Activated naive CD4-positive, alpha-beta T cell treated with anti-CD3 and anti-CD28 coated beads for 36 hours (primary cell): ENCODE data around the gene NUFIP1. TPM values are rescaled to one million over a fixed set of nuclear protein-coding genes. Genes with fewer than 3 reads are reported as not detected.
A peak's percentile ranks its signal among the peaks of the same experiment; 100 is the strongest.
"Not testable (repeated sequence)": the region's sequence is repeated elsewhere in the genome, so short reads cannot be mapped to it uniquely, and the experiment has no call there.

Experiments used
- CTCF ChIA-PET: fragments of 350-600 bp; sonication (Branson Sonifier 250); formaldehyde crosslinking; loops from one replicate; lab custom pipeline; 2021; ENCODE audit warnings: antibody characterized with exemption; lab: Charles Lee
- DNase-seq: peaks from one replicate; pipeline ENCODE4 v3.0.0-alpha.2; 2020
- H3K27ac Mint-ChIP-seq: one replicate; pipeline ENCODE4 v1.8.0; 2021; ENCODE audit warnings: mild to moderate bottlenecking, mixed read lengths
- H3K27me3 Mint-ChIP-seq: one replicate; pipeline ENCODE4 v1.8.0; 2021; ENCODE audit warnings: low read depth, mixed read lengths
- H3K36me3 Mint-ChIP-seq: one replicate; pipeline ENCODE4 v1.8.0; 2021; ENCODE audit warnings: low read depth, mixed read lengths
- H3K4me1 Mint-ChIP-seq: one replicate; pipeline ENCODE4 v1.8.0; 2021; ENCODE audit warnings: low read depth, mixed read lengths
- H3K4me3 Mint-ChIP-seq: one replicate; pipeline ENCODE4 v1.8.0; 2021; ENCODE audit warnings: mild to moderate bottlenecking, moderate library complexity, mixed read lengths
- H3K9me3 Mint-ChIP-seq: one replicate; pipeline ENCODE4 v1.8.0; 2021; ENCODE audit warnings: mixed read lengths
- intact Hi-C: fragments of 100-400 bp; cut with micrococcal nuclease; formaldehyde crosslinking; loops from one replicate; pipeline ENCODE4 v1.15.1; 2023
- total RNA-seq, 2 experiments: library from RNA; stranded (reverse); gene quantifications; one replicate each; pipeline ENCODE4 v1.2.3, GENCODE V29; 2021

The NUFIP1 gene
- 1 to 10 TPM; 7.2 to 8.9 TPM for total RNA-seq

GRCh38 chr13:44989071-44989889 is at the start of gene NUFIP1, which contains the start of gene GPALPP1:
NUFIP1 (minus strand) TSS chr13:44989471; CDS start chr13:44989436, 35 bp downstream.
GPALPP1 (plus strand) TSS chr13:44989538; CDS start chr13:44989655, 117 bp downstream.
- Mint-ChIP-seq H3K4me3 (peak within 1 kb of the TSS; percentile 98), H3K36me3 (peaks cover 15% of the 10 kb centered on the region), H3K27ac (peak within 1 kb of the TSS; percentile 88), H3K4me1 (peaks cover 60% of the 10 kb centered on the region), H3K27me3 (no peaks in the 10 kb centered on the region), H3K9me3 (no peaks in the 10 kb centered on the region)
- DNase-seq: peak; percentile 98
- CTCF ChIA-PET: interaction anchor here (0.9 kb wide), 1 partner anchor 16 kb away, joined by 3 read pairs; no protein-coding TSS in a partner anchor
- intact Hi-C loops: loop anchor here (1.0 kb wide), 6 partner anchors 71 to 475 kb away; partner anchors contain the start of genes COG3, GTF2F2 and TPT1

GRCh38 chr13:45036206-45036605 is 46.9 kb upstream of the NUFIP1 start:
- CTCF ChIA-PET: interaction anchor here (1.0 kb wide), 1 partner anchor 11 kb away, joined by 3 read pairs; no protein-coding TSS in a partner anchor
- no peaks in the 10 kb centered on the region for H3K9me3 Mint-ChIP-seq
- H3K4me3 Mint-ChIP-seq: no peak overlapping the region
- intact Hi-C loops: no loop called here
- H3K36me3 Mint-ChIP-seq: peaks cover 9% of the 10 kb centered on the region
- H3K4me1 Mint-ChIP-seq: no peaks in the 10 kb centered on the region
- no peak overlapping the region for H3K27ac Mint-ChIP-seq
- H3K27me3 Mint-ChIP-seq: no peaks in the 10 kb centered on the region
- DNase-seq: no peak

- Mint-ChIP-seq H3K27ac (no peak overlapping the region), H3K4me1 (no peaks in the 10 kb centered on the region), H3K9me3 (no peaks in the 10 kb centered on the region), H3K36me3 (peaks cover 9% of the 10 kb centered on the region), H3K27me3 (no peaks in the 10 kb centered on the region), H3K4me3 (no peak overlapping the region)
- CTCF ChIA-PET: interaction anchor here (1.9 kb wide), 1 partner anchor 12 kb away, joined by 8 read pairs; no protein-coding TSS in a partner anchor
- intact Hi-C loops: no loop called here
- no peak for DNase-seq
These were observed 45.1 kb upstream of the NUFIP1 start for GRCh38 chr13:45034342-45034741.

GRCh38 chr13:45024847-45025246 is 35.6 kb upstream of the NUFIP1 start:
- H3K27me3 Mint-ChIP-seq: no peaks in the 10 kb centered on the region
- no peak for DNase-seq
- no peaks in the 10 kb centered on the region for H3K9me3 Mint-ChIP-seq
- no peak overlapping the region for H3K27ac Mint-ChIP-seq
- intact Hi-C loops: no loop called here
- no peaks in the 10 kb centered on the region for H3K4me1 Mint-ChIP-seq
- CTCF ChIA-PET: no interaction called here
- H3K4me3 Mint-ChIP-seq: no peak overlapping the region
- peaks cover 16% of the 10 kb centered on the region for H3K36me3 Mint-ChIP-seq

GRCh38 chr13:45021250-45021649 is 32.0 kb upstream of the NUFIP1 start:
- Mint-ChIP-seq H3K27ac (no peak overlapping the region), H3K36me3 (peaks cover 16% of the 10 kb centered on the region), H3K4me3 (no peak overlapping the region), H3K9me3 (no peaks in the 10 kb centered on the region), H3K27me3 (no peaks in the 10 kb centered on the region), H3K4me1 (peaks cover 7% of the 10 kb centered on the region)
- CTCF ChIA-PET: interaction anchor here (1.1 kb wide), 1 partner anchor 26 kb away, joined by 7 read pairs; no protein-coding TSS in a partner anchor
- intact Hi-C loops: no loop called here
- no peak for DNase-seq

GRCh38 chr13:45019981-45020380 is 30.7 kb upstream of the NUFIP1 start:
- CTCF ChIA-PET, DNase-seq, H3K27ac Mint-ChIP-seq, H3K4me1 Mint-ChIP-seq, intact Hi-C loops, H3K9me3 Mint-ChIP-seq, H3K27me3 Mint-ChIP-seq, H3K4me3 Mint-ChIP-seq: not testable (repeated sequence)
- H3K36me3 Mint-ChIP-seq: peaks cover 19% of the 10 kb centered on the region

GRCh38 chr13:45016792-45017425 is 27.6 kb upstream of the NUFIP1 start:
- intact Hi-C loops: no loop called here
- H3K4me3 Mint-ChIP-seq: no peak overlapping the region
- H3K36me3 Mint-ChIP-seq: peaks cover 22% of the 10 kb centered on the region
- no peak for DNase-seq
- no peaks in the 10 kb centered on the region for H3K27me3 Mint-ChIP-seq
- CTCF ChIA-PET: interaction anchor here (0.6 kb wide), 3 partner anchors 128 to 355 kb away, joined by 3 read pairs; no protein-coding TSS in a partner anchor
- H3K4me1 Mint-ChIP-seq: peaks cover 7% of the 10 kb centered on the region
- H3K9me3 Mint-ChIP-seq: no peaks in the 10 kb centered on the region
- H3K27ac Mint-ChIP-seq: no peak overlapping the region

GRCh38 chr13:45015300-45015699 is 26.0 kb upstream of the NUFIP1 start:
- Mint-ChIP-seq H3K9me3 (no peaks in the 10 kb centered on the region), H3K27ac (no peak overlapping the region), H3K4me1 (peaks cover 7% of the 10 kb centered on the region), H3K4me3 (no peak overlapping the region), H3K27me3 (no peaks in the 10 kb centered on the region), H3K36me3 (peaks cover 27% of the 10 kb centered on the region)
- DNase-seq: no peak
- intact Hi-C loops: no loop called here
- CTCF ChIA-PET: interaction anchor here (1.3 kb wide), 1 partner anchor 32 kb away, joined by 3 read pairs; no protein-coding TSS in a partner anchor

GRCh38 chr13:45011198-45011597 is 21.9 kb upstream of the NUFIP1 start:
- H3K9me3 Mint-ChIP-seq: no peaks in the 10 kb centered on the region
- no peak overlapping the region for H3K4me3 Mint-ChIP-seq
- no peaks in the 10 kb centered on the region for H3K4me1 Mint-ChIP-seq
- CTCF ChIA-PET: interaction anchor here (0.6 kb wide), 1 partner anchor 510 kb away, joined by 3 read pairs; no protein-coding TSS in a partner anchor
- H3K27ac Mint-ChIP-seq: no peak overlapping the region
- H3K36me3 Mint-ChIP-seq: peaks cover 33% of the 10 kb centered on the region
- intact Hi-C loops: no loop called here
- H3K27me3 Mint-ChIP-seq: no peaks in the 10 kb centered on the region
- no peak for DNase-seq

- intact Hi-C loops: no loop called here
- CTCF ChIA-PET: no interaction called here
- Mint-ChIP-seq H3K9me3 (no peaks in the 10 kb centered on the region), H3K4me1 (no peaks in the 10 kb centered on the region), H3K36me3 (peaks cover 27% of the 10 kb centered on the region), H3K27me3 (no peaks in the 10 kb centered on the region), H3K4me3 (no peak overlapping the region), H3K27ac (no peak overlapping the region)
- no peak for DNase-seq
These were observed 18.6 kb upstream of the NUFIP1 start for GRCh38 chr13:45007823-45008222.

- Mint-ChIP-seq H3K4me1 (no peaks in the 10 kb centered on the region), H3K4me3 (no peak overlapping the region), H3K27ac (no peak overlapping the region), H3K9me3 (no peaks in the 10 kb centered on the region), H3K27me3 (no peaks in the 10 kb centered on the region), H3K36me3 (peaks cover 29% of the 10 kb centered on the region)
- no peak for DNase-seq
- CTCF ChIA-PET: interaction anchor here (0.8 kb wide), 1 partner anchor 40 kb away, joined by 3 read pairs; no protein-coding TSS in a partner anchor
- intact Hi-C loops: no loop called here
These were observed 18.0 kb upstream of the NUFIP1 start for GRCh38 chr13:45007225-45007624.

- no peak for DNase-seq
- Mint-ChIP-seq H3K27ac (no peak overlapping the region), H3K4me1 (no peaks in the 10 kb centered on the region), H3K9me3 (no peaks in the 10 kb centered on the region), H3K36me3 (peaks cover 16% of the 10 kb centered on the region), H3K27me3 (no peaks in the 10 kb centered on the region), H3K4me3 (no peak overlapping the region)
- intact Hi-C loops: no loop called here
- CTCF ChIA-PET: no interaction called here
These were observed 14.8 kb upstream of the NUFIP1 start for GRCh38 chr13:45004096-45004495.
